SK-N-MC (cell line): ENCODE results near the gene DSC1.

Experiments used
- EZH2 ChIP-seq: fragments of 200-600 bp; sonication (generic); IDR thresholded peaks from one replicate; pipeline ENCODE4 v1.6.1; 2017; ENCODE audit warnings: antibody characterized with exemption
- FOXP2 ChIP-seq: optimal IDR thresholded peaks from 2 replicates; pipeline ENCODE3; 2011; ENCODE audit warnings: mild to moderate bottlenecking, moderate library complexity; ENCODE audit not compliant: insufficient read depth; ENCODE audit errors: extremely low read length, control extremely low read depth
- POLR2AphosphoS5 ChIP-seq: IDR thresholded peaks from 2 replicates; pipeline ENCODE4 v1.6.1; 2012; ENCODE audit warnings: mild to moderate bottlenecking, low read depth, low read length, borderline replicate concordance

DNA sequence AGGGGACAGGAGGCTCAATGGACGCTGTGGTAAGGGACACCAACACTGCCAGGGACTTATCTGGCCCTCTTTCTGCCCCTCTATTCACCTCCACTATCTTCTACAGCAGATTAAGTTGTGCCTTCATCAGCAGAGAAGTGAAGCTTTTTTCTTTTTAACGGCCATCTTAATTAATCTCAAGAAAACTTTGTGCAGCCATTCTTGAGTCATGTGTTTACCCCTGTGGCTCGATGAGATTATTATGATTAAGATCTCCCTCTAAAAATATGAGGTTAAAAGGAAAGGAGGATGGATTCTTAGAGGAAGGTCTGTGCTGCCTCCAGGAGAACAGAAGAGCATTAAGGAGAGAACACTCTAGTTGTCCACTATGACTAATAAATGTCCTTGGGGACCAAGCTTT lies 32.4 kb upstream of the DSC1 start:
- TF ChIP-seq POLR2AphosphoS5 (no peak), EZH2 (no peak), FOXP2 (no peak)
